Smooth muscle cell of the brain vasculature (primary cell): ENCODE data around the gene SETD3.

ENCODE experiments used
- DNase-seq: peaks from one replicate; pipeline ENCODE4 v3.0.0-alpha.2; 2012; ENCODE audit warnings: low read depth, low spot score

Gene SETD3

DNA sequence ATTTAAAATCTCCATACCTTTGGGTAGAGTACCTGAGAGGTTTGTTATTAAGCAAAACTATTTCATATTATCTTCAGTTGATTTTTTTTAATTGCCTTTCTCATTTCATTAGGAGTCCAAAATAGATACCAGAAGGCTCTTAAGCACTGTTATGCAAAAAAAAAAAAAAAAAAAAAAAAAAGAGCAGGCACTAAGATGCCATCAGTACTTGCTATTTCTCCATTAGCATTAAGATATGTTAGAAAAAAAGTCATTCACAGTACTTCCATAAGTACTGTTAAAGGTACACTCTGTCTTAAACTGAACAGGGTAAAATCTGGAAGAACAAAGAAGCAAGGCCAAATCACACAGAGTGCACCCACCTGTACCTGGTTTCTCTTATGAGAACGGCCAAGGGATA is 57.2 kb downstream of the SETD3 start:
- no peak for DNase-seq

DNA sequence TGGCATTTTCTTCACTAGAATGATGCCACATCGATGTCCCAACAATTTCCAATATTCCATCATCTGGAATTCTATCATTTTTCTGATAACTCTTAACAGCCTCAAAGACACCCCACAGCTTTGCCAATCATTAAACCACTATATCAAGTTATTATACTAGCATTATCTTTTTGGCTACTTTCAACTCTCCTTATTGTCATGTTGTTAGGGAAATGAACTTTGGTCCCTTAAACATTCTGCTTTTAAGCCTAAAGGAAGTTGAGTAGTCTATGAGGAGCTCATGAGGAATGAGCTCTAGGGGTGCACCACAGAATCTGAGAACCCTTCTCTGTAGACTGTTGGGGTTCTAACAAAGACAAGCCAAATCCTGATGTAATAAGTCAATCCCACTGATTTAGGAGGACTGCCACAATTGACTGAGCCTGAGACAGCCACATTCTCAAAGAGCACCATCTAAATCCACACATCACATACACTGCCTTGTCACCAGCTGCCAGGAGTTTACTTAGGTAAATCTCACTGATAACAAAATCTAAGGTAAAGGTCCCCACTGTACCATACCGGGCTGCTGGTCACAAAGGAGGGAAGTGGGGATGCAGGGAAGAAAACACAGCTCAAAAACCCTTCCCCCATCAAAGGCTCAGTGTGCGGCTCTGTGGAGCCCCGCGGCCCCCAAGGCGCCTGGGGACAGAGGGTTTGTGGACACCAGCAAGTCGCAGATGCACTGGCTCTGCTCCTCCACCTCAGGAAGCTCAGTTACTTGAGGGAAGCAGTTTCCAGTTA is 58.2 kb downstream of the SETD3 start:
- no peak for DNase-seq

DNA sequence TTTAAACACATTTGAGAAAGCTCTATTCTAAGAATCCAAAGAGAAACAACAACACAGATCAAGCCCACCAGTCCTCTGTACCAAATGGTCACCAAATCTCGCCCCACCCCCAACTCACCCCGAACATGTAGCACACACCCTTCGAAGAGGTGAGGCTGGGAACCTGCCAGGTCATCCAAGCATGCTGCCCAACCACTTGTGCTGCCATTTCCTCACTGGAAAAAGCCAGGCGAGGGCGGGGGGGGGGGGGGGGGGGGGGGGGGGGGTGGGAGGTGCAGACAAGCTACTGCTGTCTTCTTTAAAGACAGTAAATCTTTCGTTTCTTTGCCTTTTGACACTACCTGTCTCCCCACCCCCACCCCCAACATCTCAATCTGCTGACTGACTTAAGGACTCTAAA is 59.9 kb downstream of the SETD3 start:
- DNase-seq, result no peak

DNA sequence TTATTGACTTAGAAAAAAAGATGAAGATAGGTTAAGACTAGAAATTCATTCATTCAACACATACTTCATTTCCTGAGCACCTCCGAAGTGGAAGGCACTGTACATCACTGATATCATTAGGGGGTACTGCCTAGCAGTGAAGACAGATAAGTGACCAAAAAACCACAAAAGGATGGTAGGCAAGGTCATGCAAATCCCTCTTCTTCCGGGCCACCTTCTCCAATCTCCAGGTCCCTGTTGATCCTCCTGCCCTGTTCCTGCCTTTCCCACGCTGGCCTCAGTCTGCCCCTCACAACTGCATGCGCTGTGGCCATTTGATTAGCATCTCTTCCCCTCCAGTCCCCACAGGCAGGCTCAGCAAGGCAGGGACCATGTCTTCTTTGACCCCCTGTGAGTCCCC is 60.8 kb downstream of the SETD3 start:
- DNase-seq, result no peak

DNA sequence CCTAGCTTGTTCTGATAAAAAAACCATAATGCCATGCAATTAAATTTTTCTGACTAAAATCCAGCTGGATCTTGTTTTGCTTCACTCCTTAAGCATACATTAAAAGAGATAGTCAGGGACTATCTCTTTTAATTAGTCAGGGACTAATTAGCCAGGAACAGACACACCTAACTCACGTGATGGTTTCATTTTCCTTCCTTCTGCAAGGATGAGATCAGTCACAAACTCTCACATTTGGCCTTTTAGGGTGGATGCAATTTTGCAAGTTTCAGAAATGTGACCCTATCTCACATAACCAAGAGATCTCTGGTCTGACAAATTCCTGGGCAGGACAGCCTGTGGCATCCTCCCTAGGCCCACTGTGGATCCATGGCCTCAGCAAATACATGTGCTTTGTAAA is 62.4 kb downstream of the SETD3 start:
- DNase-seq, result no peak

DNA sequence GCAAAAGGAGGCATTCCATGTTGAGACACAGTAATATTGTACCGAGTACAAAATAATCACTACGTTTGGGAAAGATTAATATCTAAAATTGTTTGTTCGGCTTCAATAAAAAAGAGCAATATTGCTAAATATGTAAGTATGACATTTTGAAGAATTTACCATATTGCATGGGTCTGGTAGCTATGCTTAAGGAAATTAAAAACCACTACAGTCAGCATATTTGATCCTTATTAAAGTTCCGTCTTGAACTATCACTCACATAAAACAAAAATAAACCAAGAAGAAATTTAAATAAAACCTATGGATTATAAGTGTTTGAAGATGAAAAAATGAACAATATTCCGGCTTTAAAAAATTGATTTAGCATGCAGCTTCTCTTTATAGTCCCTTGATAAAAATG is 63.8 kb downstream of the SETD3 start:
- DNase-seq, result no peak

DNA sequence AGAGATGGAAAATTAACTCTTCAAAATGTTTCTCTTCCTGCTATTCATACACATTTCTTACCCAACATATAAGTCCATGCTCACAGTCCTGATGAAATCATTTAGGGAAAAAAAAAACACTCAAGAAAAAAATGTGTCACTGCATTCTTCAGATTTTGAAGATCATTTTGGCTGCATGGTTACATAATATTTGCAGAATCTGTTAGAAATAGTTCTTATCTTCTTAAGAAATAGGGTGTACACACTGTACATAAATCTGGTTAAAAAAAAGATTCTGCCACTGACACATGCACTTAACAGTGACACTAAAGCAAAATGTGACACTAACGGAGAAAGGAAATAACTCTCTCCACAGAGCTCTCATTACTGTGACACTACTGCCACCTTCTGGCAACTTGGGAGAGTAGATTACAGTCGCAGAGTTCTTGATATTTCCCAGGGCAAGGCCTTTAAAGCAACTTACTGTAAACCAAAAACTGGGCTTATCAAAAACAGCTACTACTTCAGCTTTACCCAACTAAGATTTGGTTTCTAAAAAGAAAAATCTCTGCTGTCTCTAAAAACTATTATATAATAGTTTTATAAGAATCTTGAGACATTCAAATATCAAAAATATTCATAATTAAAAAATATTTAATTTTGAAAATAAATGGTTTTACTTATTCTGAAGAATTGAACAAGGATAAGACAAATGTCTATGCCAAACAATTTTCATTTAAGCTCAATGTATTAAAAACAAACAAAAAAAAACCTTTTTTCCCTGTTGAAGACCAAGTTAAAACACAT is 65.0 kb downstream of the SETD3 start:
- DNase-seq, result peak; percentile 60

DNA sequence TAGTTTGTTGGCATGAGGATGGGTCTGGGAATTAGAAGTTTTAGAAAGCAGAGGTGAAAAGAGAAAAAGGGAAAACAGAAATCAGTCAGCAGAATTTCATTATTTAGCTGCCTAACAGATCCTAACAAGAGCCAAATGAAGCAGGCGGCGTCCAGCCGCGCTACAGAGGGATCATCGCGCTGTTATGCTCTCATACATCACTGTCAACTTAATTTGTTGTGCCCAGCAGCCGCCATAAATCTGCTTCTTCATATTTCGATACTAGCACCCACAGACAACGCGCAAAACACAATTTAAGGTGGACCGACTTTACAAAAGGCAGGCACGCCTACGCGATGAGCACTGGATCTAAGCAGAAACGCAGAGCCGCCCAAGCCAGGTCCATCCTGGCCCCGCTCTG is 66.7 kb downstream of the SETD3 start:
- DNase-seq, result no peak

DNA sequence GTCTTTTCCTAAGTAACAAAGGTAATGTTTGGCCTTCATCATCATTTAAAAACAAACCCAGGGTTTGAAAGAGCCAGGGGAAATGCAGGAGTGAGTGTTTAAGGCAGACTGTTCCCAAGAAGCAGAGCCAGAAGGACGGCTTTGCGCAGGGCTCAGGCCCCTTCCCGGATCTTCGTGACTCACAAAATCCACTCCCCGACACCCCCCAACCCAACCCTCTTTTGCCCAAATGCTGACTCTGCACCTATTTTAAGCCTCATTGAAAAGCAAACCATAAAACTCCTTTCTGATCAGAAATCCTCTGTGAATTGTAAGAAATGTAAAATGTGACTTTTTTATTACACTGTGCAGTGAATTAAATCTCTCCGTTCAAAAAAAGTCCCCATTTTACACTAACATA is 67.5 kb downstream of the SETD3 start:
- no peak for DNase-seq

DNA sequence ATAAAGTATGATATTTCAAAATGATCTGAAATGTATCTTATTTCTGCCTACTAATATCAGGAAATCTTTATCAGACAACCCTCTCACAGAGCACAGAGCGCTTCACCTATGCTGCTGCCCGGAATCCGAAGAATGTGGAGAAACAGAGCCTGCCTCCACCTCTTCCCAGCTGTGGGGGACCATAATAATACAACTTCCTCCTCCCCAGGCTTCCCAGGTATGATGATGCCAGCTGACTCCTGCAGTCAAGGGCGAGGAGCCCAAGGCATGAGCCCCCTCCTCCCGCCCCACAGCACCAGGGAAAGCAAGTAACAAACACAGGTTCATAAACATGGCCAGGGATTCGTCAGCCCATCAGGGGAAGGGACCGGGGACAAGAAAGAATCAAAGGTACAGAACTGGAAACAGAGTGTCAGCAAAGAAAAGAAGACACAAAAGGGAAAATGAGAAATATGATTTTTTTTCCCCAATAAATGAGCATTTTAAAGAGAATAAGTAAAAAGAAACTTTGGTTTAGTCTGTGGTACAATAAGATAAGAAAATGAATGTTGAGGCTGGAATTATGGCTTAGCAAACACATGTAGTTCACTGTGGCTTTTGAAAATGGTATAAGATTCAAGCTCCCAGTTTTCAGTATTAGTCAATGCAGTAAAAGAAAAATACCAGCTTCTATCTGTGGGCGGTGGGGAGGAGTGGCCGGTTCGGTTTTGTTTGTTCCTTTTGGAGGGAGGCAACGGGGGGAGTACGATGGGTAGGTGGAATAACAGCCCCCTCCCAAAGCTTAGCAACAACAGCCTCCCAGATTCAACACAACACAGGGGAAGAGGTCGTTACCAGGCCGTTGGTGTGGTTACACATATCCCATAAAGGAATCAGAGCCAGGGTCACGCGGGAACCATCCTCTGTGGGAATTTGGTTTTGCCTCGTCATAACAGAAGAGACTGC is 68.3 kb downstream of the SETD3 start:
- DNase-seq, result no peak

DNA sequence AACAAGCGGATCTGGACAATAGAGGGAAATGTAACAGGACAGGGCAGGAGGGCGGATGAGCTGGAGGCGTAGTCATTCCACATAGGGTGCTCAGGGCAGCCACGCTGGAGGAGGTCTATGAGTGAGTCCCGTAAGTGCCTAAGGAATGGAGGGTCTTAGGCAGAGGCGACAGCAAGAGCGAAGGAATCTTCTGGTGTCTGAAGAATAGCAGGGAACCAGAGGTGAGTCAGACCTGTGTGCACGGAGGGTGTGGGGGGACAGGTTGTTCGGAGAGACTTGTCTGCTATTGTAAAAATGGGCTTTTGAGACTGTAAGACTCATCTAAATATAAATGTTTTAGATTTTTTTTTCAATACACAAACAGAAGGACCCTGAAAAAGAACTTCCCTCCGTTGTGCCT is 70.6 kb downstream of the SETD3 start:
- DNase-seq, result no peak

DNA sequence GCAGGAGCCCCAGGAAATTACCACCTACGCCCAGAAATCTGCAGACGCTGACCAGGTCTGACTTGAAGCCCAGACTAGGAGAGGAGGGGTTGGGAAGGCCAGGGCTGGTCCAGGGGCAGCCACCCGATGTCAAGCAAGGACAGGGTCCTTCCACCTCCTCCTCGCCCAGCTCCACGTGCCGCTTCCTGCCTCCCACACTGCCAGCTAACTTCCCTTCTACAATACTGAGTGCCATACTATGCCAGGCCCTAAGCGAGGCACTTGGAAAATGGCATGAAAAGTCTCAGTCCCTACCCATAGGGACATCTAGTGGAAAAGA is 71.7 kb downstream of the SETD3 start:
- no peak for DNase-seq

DNA sequence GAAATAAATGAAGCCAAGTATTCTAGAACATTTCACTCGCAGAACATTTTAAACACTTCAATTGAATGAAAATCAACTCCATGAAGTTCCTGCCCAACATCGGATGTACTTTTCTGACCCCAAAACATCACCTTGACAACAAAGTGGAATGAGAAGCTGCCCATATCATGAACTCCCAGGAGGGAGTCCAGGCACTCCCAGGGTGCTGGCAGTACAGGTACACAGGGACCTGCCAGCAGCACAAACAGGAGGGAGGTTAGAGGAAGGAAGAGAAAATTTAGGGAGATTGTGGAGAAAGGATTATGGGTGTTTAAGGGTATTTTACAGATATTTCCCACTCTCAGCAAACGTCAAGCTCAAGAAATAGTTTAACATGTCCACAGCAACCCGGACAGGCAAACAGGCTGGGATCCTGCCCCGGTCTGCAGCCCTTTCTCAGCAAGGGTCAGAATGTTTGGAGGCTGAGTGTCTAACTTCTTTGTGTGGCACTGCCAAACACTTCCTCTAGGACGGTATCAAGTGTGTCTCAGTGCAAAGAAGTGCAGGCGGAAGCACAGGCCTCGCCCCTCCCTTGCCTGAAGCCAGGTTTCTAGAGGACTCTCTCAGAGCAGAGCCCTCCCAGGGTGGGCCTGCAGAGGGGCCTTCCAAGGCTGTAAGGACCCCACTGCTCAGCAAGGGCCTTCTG is 72.2 kb downstream of the SETD3 start:
- no peak for DNase-seq

DNA sequence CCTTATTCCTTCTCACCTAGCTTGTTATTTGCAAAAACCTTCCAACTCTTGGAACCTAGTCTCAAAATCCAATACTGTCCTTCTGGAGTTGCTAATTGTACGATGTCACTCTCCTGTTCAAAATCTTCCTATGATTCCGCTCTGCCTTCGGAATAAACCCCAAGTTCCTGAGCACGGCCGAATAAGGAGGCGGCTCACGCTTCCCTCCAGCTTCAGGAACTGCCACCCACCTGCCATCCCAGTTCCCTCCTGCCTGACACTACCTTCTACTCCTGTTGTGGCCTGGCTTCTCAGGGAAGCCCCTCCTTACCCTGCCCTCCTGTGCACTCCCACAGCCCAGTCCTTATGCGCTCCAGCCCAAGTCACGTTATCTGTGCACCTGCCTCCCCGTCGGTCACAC is 73.2 kb downstream of the SETD3 start:
- no peak for DNase-seq

DNA sequence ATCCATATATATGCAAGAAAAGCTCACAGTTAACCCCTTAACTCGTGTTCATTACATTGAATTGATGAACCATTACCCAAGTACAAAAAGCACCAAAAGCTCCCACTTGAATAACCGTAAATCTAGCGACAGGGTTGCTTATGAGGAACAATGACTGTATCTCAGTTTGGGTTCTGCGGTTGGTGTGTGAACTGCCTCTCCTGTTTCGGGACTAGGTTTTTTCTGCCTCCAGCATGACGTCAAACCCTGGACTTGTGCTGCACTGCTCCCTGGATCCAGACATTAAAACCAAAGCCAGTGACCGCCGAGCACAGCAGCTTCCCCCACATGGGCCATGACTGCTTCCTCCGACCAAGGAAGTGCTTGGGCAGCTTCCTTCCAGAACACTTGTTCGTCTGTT is 77.7 kb downstream of the SETD3 start:
- no peak for DNase-seq

DNA sequence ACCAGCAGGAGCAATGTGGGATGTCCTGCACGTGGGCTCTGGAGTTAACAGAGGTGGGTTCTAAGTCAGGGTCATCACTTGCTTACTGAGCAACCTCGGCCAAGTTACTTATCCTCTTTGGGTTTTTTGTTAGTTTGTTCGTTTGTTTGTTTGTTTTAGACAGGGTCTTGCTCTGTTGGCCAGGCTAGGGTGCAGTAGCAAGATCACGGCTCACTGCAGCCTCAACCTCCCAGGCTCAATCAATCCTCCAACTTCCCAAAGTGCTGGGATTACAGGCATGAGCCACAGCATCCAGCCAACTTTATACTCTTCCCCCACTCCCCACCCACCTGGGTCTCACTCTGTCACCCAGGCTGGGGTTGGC is 78.4 kb downstream of the SETD3 start:
- no peak for DNase-seq

DNA sequence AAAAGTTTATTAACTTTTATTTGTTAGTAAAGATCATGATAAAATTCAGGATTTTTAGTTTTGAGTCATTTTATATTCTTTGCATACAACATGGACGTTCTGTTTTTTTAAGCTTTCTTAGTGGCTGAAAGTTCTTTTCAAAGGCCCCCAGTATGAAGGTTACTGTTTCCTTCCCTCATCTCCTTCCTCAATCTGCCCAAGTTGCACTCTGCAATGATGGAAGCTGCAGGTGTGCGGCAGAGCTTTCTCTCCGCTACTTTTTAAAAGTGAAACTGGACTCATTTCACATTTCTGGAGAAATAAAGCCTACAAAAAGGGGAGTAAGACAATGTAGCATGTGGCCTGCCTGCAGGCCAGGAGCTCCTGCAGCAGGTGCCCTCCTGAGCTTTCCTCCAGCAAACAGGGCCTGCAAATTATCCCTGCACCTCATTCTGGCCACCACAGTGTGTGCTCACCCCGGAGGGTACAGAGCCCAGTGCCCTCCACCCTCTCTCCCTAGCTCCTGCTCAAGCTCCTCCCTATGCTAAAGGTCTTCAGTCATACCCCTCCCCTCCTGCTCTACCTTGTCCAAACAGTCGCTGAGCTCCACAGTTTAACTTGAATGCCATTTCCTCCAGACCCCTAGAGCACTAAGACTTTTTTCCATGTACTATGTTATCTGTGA is 78.9 kb downstream of the SETD3 start:
- DNase-seq, result no peak

DNA sequence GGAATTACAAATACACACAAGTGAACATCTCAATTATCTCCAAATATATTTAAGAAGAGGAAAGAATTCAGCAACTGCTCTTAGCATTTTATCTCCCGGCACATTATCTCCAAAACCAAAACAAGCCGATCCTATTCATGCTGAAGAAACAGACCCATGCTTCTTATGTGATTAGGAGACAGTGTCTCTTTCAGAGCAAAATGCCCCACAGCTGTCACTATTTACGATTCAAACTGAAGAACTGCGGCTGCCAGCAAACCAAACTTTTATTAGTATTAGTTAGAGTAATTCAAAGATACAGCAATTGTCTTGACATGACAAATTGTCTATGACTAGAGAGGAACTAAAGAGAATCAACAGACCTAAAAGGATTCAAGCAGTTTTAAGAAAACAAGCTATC is 79.4 kb downstream of the SETD3 start:
- DNase-seq, result no peak

DNA sequence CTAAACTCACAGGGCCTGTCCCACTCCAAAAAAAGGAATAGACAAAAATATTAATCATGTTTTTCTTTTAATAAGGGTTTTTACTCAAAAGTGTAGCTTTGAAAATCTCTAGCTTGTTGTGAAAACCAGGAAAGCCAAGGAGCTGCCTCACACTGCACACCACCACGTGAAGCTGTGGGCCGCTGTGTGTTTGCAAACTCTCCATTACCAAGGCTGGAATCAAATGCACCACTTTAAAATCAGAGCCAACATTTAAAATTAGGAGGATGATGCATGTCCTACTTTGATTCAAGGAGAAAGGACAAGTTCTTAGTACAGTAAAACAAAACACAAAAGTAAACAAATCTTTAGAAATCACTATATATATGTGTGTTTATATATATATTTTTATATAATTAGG is 83.0 kb downstream of the SETD3 start:
- no peak for DNase-seq

DNA sequence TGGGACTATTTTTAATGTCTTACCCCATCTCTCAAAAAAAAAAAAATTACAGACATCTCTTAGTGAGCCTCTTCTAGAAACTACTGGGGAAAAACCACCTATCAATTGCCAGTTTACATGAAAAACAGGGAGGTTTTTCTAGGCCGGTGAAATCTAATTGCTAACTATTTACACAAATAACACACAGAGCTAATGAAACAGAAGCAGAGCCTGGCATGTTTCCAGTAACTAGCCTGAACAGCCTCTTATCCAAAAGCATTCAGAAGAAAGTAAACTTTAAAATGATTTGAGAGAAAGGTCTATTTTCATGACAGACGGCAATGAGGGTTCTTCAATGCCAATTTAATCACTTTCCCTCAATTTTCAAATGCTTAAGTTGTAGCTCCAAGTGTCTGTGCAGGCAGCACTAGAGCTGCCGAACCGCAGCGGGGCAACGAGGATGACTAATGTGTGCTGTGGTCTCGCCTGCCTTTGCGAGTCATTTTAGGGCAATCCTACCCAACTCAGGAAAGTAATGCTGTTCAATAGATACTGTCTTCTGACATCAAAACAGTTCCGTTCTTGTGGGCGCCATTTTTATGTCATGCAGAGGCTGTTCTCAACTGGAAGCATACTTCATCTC is 84.6 kb downstream of the SETD3 start:
- DNase-seq, result no peak

DNA sequence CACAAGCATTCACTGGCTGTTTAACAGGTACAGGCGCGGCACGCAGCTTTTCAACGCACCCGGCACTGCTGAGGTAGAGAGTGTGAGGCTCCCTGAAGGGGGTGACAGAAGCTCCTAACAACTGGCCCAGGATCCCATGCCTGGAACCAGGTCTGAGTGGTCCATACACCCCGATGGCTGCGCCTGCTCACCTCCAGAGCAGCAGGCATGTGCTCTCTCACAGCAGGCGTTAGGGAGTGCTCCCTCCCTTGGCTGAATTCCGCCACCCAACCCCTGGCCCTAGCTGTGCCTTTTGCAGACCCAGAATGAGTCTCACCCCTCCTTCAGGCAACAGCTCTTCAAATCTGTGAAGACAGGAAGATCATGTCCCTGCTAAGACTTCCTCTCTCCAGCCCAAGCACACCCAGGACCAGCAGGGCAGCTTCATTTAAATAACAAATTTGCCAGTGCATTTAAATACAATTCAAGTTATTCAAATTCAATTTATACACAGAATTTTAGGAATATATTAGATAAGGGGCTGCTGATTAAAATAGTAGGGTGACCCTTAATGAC is 86.0 kb downstream of the SETD3 start:
- DNase-seq, result no peak
